DOHH2 (cell line): ENCODE measurements around the gene FBN3.

Experiments
- H3F3A ChIP-seq: fragments of 200-600 bp; sonication (generic), shearing (Covaris generic); 2 replicates; pipeline ENCODE4 v1.6.0; 2016; ENCODE audit warnings: antibody characterized with exemption, mild to moderate bottlenecking; ENCODE audit not compliant: control insufficient read depth, insufficient read depth
- H3K27ac ChIP-seq: fragments of 200-600 bp; sonication (generic); 2 replicates; pipeline ENCODE4 v1.5.1; 2014; ENCODE audit warnings: low read depth, mild to moderate bottlenecking, low read length, moderate library complexity
- H3K27me3 ChIP-seq: fragments of 200-600 bp; sonication (generic); 2 replicates; pipeline ENCODE4 v1.6.1; 2014; ENCODE audit warnings: mild to moderate bottlenecking, low read length, mixed read lengths; ENCODE audit not compliant: control insufficient read depth
- H3K36me3 ChIP-seq: fragments of 200-600 bp; sonication (generic); 2 replicates; pipeline ENCODE4 v1.6.1; 2014; ENCODE audit warnings: mild to moderate bottlenecking, low read length, moderate library complexity, mixed read lengths; ENCODE audit not compliant: control insufficient read depth
- H3K4me1 ChIP-seq: fragments of 200-600 bp; sonication (generic); 2 replicates; pipeline ENCODE4 v1.6.1; 2014; ENCODE audit warnings: mild to moderate bottlenecking, low read length, mixed read lengths; ENCODE audit not compliant: control insufficient read depth
- H3K4me2 ChIP-seq: fragments of 200-600 bp; sonication (generic); 2 replicates; pipeline ENCODE4 v1.6.0; 2014; ENCODE audit warnings: mild to moderate bottlenecking, low read length, moderate library complexity
- H3K4me3 ChIP-seq: fragments of 200-600 bp; sonication (generic); 2 replicates; pipeline ENCODE4 v1.5.1; 2014; ENCODE audit warnings: mild to moderate bottlenecking, low read length, mixed read lengths
- H3K79me2 ChIP-seq: fragments of 200-600 bp; sonication (generic); 2 replicates; pipeline ENCODE4 v1.6.1; 2014; ENCODE audit warnings: mild to moderate bottlenecking, low read length, mixed read lengths; ENCODE audit not compliant: control insufficient read depth
- H3K9me2 ChIP-seq: fragments of 200-600 bp; sonication (generic); replicated peaks from 2 replicates; pipeline ENCODE4 v1.6.1; 2014; ENCODE audit warnings: mild to moderate bottlenecking, low read length, mixed read lengths; ENCODE audit not compliant: control insufficient read depth
- H3K9me3 ChIP-seq: fragments of 200-600 bp; sonication (generic); 2 replicates; pipeline ENCODE4 v1.6.1; 2014; ENCODE audit warnings: antibody characterized with exemption, low read length, mixed read lengths; ENCODE audit not compliant: control insufficient read depth, insufficient read depth
- H4K20me1 ChIP-seq: fragments of 200-600 bp; sonication (generic); 2 replicates; pipeline ENCODE4 v1.6.0; 2014; ENCODE audit warnings: low read depth, mild to moderate bottlenecking, antibody characterized with exemption, low read length, moderate library complexity; ENCODE audit not compliant: control insufficient read depth, insufficient read depth
- CTCF ChIP-seq: fragments of 200-600 bp; sonication (generic); IDR thresholded peaks from one replicate; pipeline ENCODE4 v1.5.1; 2014; ENCODE audit warnings: antibody characterized with exemption, mild to moderate bottlenecking, low read depth, low read length; ENCODE audit not compliant: poor library complexity, severe bottlenecking
- EZH2phosphoT487 ChIP-seq: fragments of 200-600 bp; sonication (generic); IDR thresholded peaks from 2 replicates; pipeline ENCODE4 v1.6.1; 2017; ENCODE audit warnings: borderline replicate concordance, mild to moderate bottlenecking, antibody characterized with exemption, low read length, moderate library complexity, mixed read lengths

Gene FBN3

GRCh38 chr19:8079988-8080387 lies 69.4 kb downstream of the FBN3 start:
- no peak for TF ChIP-seq EZH2phosphoT487
- Histone ChIP-seq H3K27ac (no peak overlapping the region), H3K79me2 (no peaks in the 10 kb centered on the region), H3K36me3 (no peaks in the 10 kb centered on the region), H3F3A (no peaks in the 10 kb centered on the region), H3K4me3 (no peak overlapping the region), H3K4me2 (no peak overlapping the region), H3K27me3 (no peaks in the 10 kb centered on the region), H3K9me3 (no peaks in the 10 kb centered on the region), H3K9me2 (no peaks in the 10 kb centered on the region), H4K20me1 (no peaks in the 10 kb centered on the region), H3K4me1 (no peaks in the 10 kb centered on the region)

DNA sequence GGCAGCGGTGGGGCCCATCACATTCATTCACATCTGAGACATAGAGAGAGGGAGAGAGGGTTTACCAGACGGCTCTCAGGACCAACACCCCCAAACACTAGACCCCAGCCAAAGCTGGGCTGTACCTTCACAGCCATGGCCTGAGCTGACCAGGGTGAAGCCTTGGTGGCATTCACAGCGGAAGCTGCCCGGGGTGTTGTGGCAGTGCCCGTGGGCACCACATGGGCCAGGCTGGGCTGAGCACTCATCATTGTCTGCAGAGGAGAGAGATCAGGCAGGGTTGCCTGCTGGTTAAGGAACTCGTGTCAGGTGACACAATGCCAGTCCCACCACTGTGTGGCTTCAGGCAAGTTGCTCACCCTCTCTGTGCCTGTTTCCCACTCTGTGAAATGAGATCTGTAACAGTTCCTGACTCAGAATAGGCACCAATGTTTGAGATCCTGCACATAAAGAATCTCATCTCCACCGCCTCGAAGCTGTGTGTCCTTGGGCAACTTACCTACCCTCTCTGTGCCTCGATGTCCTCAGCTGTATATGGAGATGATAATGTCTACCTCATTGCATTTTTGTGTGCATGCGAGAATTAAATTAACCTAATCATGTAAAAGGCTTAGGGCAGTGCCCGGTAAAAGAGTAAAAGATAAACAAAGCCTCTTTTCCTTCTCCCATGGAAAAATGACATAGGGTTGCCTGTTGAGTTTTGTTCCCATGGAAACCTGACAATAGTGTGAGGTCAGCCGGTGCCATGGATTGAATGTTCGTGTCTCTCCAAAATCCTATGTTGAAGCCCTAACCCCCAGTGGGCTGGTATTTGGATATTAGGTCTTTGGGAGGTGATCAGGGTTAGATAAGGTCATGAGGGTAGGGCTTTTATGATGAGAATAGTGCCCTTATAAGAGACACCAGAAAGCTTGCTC lies 74.0 kb downstream of the FBN3 start:
- Histone ChIP-seq H3K36me3 (no peaks in the 10 kb centered on the region), H3K4me2 (no peak overlapping the region), H3K4me3 (no peak overlapping the region), H3K4me1 (no peaks in the 10 kb centered on the region), H3F3A (no peaks in the 10 kb centered on the region), H4K20me1 (no peaks in the 10 kb centered on the region), H3K9me2 (no peaks in the 10 kb centered on the region), H3K27me3 (no peaks in the 10 kb centered on the region), H3K9me3 (peaks cover 9% of the 10 kb centered on the region; the same call in 1 of the 2 replicates), H3K27ac (no peak overlapping the region), H3K79me2 (no peaks in the 10 kb centered on the region)
- TF ChIP-seq CTCF (no peak), EZH2phosphoT487 (no peak)

DNA sequence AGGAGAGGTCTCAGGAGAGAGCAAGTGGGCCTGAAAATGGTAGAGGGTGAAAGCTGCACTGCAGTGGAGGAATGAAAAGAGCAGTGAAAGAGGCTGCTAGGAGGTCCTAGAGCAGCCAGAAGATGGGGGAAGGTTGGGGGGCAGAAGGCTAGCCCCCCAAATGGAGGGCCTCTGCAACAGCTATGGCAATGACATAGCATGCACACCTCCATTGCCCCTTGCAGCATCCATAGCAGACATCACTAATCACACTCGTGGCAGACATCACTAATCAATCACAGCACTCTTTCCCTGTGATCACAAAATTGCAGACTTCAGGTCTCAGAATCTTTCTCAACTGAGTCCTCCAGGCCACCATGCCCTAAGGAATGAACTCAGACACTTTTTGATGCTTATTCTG lies 74.9 kb downstream of the FBN3 start:
- Histone ChIP-seq H3K27me3 (no peaks in the 10 kb centered on the region), H3K27ac (no peak overlapping the region), H3K36me3 (no peaks in the 10 kb centered on the region), H3K4me2 (no peak overlapping the region), H3K4me3 (no peak overlapping the region), H3K79me2 (no peaks in the 10 kb centered on the region), H3K9me3 (peaks cover 18% of the 10 kb centered on the region; the same call in 1 of the 2 replicates), H3K4me1 (no peaks in the 10 kb centered on the region), H4K20me1 (no peaks in the 10 kb centered on the region), H3K9me2 (no peaks in the 10 kb centered on the region), H3F3A (no peaks in the 10 kb centered on the region)
- no peak for TF ChIP-seq CTCF
- no peak for TF ChIP-seq EZH2phosphoT487

GRCh38 chr19:8071912-8072311 lies 77.5 kb downstream of the FBN3 start:
- H3K79me2 ChIP-seq = no peaks in the 10 kb centered on the region
- TF ChIP-seq EZH2phosphoT487 = no peak
- TF ChIP-seq CTCF = no peak
- H3K4me3 ChIP-seq = no peak overlapping the region
- no peaks in the 10 kb centered on the region for H3K9me2 ChIP-seq
- H3K9me3 ChIP-seq = peaks cover 26% of the 10 kb centered on the region
- H3K36me3 ChIP-seq = no peaks in the 10 kb centered on the region
- H3K27me3 ChIP-seq = no peaks in the 10 kb centered on the region
- no peaks in the 10 kb centered on the region for H3K4me1 ChIP-seq
- H3K4me2 ChIP-seq = no peak overlapping the region
- H4K20me1 ChIP-seq = no peaks in the 10 kb centered on the region
- no peaks in the 10 kb centered on the region for H3F3A ChIP-seq
- H3K27ac ChIP-seq = no peak overlapping the region
